Activated CD8-positive, alpha-beta T cell treated with anti-CD3 and anti-CD28 coated beads for 36 hours (primary cell): ENCODE data around the gene TEX101. TPM values are rescaled to one million over a fixed set of nuclear protein-coding genes. Genes with fewer than 3 reads are reported as not detected.

Experiments used
- ATAC-seq: fragments of 200-7000 bp; cut with Tn5 transposase; one replicate; pipeline ENCODE4 v1.10.0; 2021; ENCODE audit warnings: mild to moderate bottlenecking, moderate library complexity
- CTCF ChIA-PET: fragments of 350-600 bp; sonication (Branson Sonifier 250); formaldehyde crosslinking; loops from one replicate; lab custom pipeline; 2021; ENCODE audit warnings: antibody characterized with exemption; lab: Charles Lee
- POLR2A ChIA-PET: fragments of 350-600 bp; sonication (Branson Sonifier 250); formaldehyde crosslinking; loops from one replicate; lab custom pipeline; 2021; ENCODE audit warnings: antibody characterized with exemption; lab: Charles Lee
- DNase-seq: peaks from one replicate; pipeline ENCODE4 v3.0.0-alpha.2; 2020
- H3K27ac Mint-ChIP-seq: one replicate; pipeline ENCODE4 v1.8.0; 2021; ENCODE audit warnings: mild to moderate bottlenecking, mixed read lengths
- H3K27me3 Mint-ChIP-seq: one replicate; pipeline ENCODE4 v1.8.0; 2021; ENCODE audit warnings: mixed read lengths
- H3K36me3 Mint-ChIP-seq: one replicate; pipeline ENCODE4 v1.8.0; 2021; ENCODE audit warnings: low read depth, mixed read lengths
- H3K4me1 Mint-ChIP-seq: one replicate; pipeline ENCODE4 v1.8.0; 2021; ENCODE audit warnings: low read depth, mixed read lengths
- H3K4me3 Mint-ChIP-seq: one replicate; pipeline ENCODE4 v1.8.0; 2021; ENCODE audit warnings: mild to moderate bottlenecking, moderate library complexity, mixed read lengths
- H3K9me3 Mint-ChIP-seq: one replicate; pipeline ENCODE4 v1.8.0; 2021; ENCODE audit warnings: mixed read lengths
- intact Hi-C: fragments of 100-400 bp; cut with micrococcal nuclease; formaldehyde crosslinking; loops from one replicate; pipeline ENCODE4 v1.10.0; 2022
- total RNA-seq, 2 experiments: library from RNA; stranded (reverse); gene quantifications; one replicate each; pipeline ENCODE4 v1.2.3, GENCODE V29; 2021
- TF ChIP-seq, protein P1 (sequence below): fragments of 200-600 bp; IDR thresholded peaks from one replicate; pipeline ENCODE4 v1.8.0; 2022; ENCODE audit warnings: antibody characterized with exemption, mild to moderate bottlenecking

Gene TEX101
- total RNA-seq, 2 experiments from 2014 or later: not detected

DNA sequence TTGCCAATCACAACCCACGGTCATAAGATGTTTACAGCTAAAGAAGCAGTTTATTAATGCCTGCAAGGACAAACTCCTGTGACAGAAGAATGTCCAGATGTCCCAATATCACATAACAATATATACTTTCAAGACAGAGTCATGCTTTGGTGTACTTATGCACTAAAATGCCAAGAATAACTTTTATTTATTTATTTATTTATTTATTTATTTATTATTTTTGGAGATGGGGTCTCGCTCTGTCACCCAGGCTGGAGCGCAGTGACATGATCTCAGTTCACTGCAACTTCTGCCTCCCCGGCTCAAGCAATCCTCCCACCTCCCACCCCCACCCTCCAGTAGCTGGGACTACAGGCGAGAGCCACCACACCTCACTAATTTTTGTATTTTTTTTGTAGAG lies 9.1 kb downstream of the TEX101 start:
- no peaks in the 10 kb centered on the region for H3K36me3 Mint-ChIP-seq
- peaks cover 7% of the 10 kb centered on the region for H3K4me1 Mint-ChIP-seq
- ChIA-PET CTCF (interaction anchor here (1.2 to 1.4 kb wide), 2 partner anchors 9 to 11 kb away, joined by 4 read pairs; no protein-coding TSS in a partner anchor), POLR2A (no interaction called here)
- no peak overlapping the region for H3K4me3 Mint-ChIP-seq
- TF ChIP-seq, protein P1, sequence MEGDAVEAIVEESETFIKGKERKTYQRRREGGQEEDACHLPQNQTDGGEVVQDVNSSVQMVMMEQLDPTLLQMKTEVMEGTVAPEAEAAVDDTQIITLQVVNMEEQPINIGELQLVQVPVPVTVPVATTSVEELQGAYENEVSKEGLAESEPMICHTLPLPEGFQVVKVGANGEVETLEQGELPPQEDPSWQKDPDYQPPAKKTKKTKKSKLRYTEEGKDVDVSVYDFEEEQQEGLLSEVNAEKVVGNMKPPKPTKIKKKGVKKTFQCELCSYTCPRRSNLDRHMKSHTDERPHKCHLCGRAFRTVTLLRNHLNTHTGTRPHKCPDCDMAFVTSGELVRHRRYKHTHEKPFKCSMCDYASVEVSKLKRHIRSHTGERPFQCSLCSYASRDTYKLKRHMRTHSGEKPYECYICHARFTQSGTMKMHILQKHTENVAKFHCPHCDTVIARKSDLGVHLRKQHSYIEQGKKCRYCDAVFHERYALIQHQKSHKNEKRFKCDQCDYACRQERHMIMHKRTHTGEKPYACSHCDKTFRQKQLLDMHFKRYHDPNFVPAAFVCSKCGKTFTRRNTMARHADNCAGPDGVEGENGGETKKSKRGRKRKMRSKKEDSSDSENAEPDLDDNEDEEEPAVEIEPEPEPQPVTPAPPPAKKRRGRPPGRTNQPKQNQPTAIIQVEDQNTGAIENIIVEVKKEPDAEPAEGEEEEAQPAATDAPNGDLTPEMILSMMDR: no peak
- ATAC-seq (no peak), DNase-seq (no peak)
- no peak overlapping the region for H3K27ac Mint-ChIP-seq
- no peaks in the 10 kb centered on the region for H3K27me3 Mint-ChIP-seq
- no peaks in the 10 kb centered on the region for H3K9me3 Mint-ChIP-seq
- intact Hi-C loops: no loop called here

DNA sequence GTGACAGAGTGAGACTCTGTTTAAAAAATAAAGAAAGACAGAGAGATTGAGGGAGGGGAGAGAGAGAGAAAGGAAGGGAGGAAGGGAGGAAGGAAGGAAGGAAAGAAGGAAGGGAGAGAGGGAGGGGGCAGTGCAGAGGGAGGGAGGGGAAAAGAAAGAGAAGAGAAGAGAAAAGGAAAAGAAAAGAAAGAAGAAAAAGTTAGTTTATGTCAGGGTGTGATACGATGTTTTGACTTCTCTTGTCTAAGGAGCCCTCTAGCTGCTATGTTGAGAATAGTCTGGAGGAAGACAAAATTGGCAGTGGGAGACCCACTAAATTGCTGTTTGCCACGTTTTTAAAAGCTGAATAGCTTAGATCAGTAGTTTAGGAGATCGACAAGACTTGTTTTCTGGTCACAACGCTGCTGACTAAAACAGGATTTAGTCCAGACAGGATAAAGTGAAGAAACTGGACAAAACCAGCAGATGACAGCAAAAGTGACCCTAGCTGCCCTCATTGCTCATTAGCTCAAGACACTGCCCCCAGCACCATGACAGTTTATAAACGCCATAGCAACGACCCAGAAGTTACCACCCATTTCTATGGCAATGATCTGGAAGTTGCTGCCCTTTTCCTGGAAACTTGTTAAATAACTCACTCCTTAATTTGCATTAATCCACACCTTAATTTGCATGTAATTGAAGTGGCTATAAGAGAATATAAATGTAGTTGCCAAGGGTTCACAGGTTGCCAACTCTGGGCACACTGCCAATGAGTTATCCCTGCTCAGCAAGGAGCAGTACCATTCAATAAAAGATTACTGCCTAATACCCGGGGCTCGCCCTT lies 11.1 kb downstream of the TEX101 start:
- Mint-ChIP-seq H3K27ac (no peak overlapping the region), H3K4me1 (peaks cover 9% of the 10 kb centered on the region), H3K27me3 (no peaks in the 10 kb centered on the region), H3K36me3 (no peaks in the 10 kb centered on the region), H3K4me3 (no peak overlapping the region), H3K9me3 (no peaks in the 10 kb centered on the region)
- intact Hi-C loops: no loop called here
- DNase-seq (no peak), ATAC-seq (no peak)
- CTCF ChIA-PET: interaction anchor here (0.6 to 2.7 kb wide), 11 partner anchors 11 to 312 kb away, joined by 3 to 11 read pairs (median 3); no protein-coding TSS in a partner anchor
- TF ChIP-seq, protein P1: peak; percentile 55
- POLR2A ChIA-PET: no interaction called here

DNA sequence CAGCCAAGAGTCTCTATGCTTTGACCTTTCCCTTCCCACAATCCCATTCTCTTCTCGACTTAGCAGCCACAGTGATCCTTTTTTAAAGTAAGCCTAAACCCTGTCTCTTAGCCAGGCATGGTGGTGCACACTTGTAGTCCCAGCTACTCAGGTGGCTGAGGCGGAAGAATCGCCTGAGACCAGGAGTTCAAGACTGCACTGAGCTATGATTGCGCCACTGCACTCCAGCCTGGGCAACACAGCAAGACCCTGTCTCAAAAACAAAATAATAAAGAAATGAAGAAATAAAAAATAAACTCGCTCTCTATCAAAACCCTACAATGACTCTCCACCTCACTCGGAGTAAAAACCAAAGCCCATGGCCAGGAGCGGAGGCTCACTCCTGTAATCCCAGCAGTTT lies 14.7 kb downstream of the TEX101 start:
- H3K4me1 Mint-ChIP-seq: peaks cover 20% of the 10 kb centered on the region
- no peak overlapping the region for H3K4me3 Mint-ChIP-seq
- no peaks in the 10 kb centered on the region for H3K27me3 Mint-ChIP-seq
- TF ChIP-seq, protein P1: no peak
- no peak overlapping the region for H3K27ac Mint-ChIP-seq
- ATAC-seq (no peak), DNase-seq (no peak)
- H3K36me3 Mint-ChIP-seq: no peaks in the 10 kb centered on the region
- POLR2A ChIA-PET: no interaction called here
- intact Hi-C loops: no loop called here
- H3K9me3 Mint-ChIP-seq: no peaks in the 10 kb centered on the region
- CTCF ChIA-PET: interaction anchor here (0.6 to 1.6 kb wide), 3 partner anchors 18 to 90 kb away, joined by 3 to 5 read pairs (median 3); no protein-coding TSS in a partner anchor

DNA sequence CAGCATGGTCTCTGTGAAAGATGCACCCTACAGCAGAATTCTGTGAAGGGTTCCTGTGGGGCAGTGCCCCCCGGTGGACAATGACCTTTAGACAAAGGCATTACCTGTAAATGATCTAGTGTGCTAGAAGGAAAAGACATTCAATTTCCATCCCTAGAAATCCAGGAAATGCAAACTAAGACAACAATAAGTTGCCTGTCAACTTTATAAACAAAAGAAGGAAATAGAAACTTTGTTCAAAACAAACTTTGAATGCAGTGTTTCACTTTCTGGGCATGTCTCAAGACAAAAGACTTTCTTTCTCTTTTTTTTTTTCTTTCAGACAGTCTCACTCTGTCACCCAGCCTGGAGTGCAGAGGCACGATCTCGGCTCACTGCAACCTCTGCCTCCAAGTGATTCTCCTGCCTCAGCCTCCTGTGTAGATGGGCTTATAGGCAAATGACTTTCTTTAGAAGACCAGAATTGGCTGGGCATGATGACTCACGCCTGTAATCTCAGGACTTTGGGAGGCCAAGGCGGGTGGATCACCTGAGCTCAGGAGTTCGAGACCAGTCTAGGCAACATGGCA lies 15.5 kb downstream of the TEX101 start:
- peak; percentile 20 for DNase-seq
- intact Hi-C loops: no loop called here
- TF ChIP-seq, protein P1: no peak
- H3K27me3 Mint-ChIP-seq: no peaks in the 10 kb centered on the region
- ChIA-PET POLR2A (no interaction called here), CTCF (interaction anchor here (7.5 kb wide), 1 partner anchor 89 kb away, joined by 78 read pairs; no protein-coding TSS in a partner anchor)
- H3K4me3 Mint-ChIP-seq: no peak overlapping the region
- H3K36me3 Mint-ChIP-seq: no peaks in the 10 kb centered on the region
- ATAC-seq: no peak
- no peak overlapping the region for H3K27ac Mint-ChIP-seq
- H3K9me3 Mint-ChIP-seq: no peaks in the 10 kb centered on the region
- peaks cover 20% of the 10 kb centered on the region for H3K4me1 Mint-ChIP-seq

DNA sequence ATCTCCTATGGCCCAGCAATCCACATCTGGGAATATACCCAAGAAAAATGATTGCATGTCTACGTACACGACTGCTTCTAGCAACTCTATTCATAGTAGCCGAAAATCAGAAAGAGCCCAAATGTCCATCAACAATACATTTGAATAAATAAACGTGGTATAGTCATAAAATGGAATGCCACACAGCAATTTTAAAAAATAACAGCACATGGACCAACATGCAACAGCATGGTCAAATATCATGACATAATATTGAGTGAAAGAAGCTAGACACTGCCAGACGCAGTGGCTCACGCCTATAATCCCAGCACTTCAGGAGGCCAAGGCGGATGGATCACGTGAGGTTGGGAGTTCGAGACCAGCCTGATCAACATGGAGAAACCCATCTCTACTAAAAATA lies 16.3 kb downstream of the TEX101 start:
- TF ChIP-seq, protein P1: no peak
- Mint-ChIP-seq H3K27me3 (no peaks in the 10 kb centered on the region), H3K9me3 (no peaks in the 10 kb centered on the region), H3K27ac (no peak overlapping the region), H3K4me1 (peaks cover 14% of the 10 kb centered on the region), H3K36me3 (no peaks in the 10 kb centered on the region), H3K4me3 (no peak overlapping the region)
- POLR2A ChIA-PET: interaction anchor here (0.6 kb wide), 1 partner anchor 886 kb away, joined by 3 read pairs; no protein-coding TSS in a partner anchor
- ATAC-seq (no peak), DNase-seq (no peak)
- intact Hi-C loops: no loop called here
- CTCF ChIA-PET: interaction anchor here (2.5 to 7.5 kb wide), 2 partner anchors 16 to 88 kb away, joined by 25 to 78 read pairs; no protein-coding TSS in a partner anchor
